Fibroblast of skin of back (primary cell): ENCODE data around the gene ANO2.

Experiments used
- DNase-seq: peaks from one replicate; pipeline ENCODE4 v3.0.0-alpha.2; 2013

The ANO2 gene

DNA sequence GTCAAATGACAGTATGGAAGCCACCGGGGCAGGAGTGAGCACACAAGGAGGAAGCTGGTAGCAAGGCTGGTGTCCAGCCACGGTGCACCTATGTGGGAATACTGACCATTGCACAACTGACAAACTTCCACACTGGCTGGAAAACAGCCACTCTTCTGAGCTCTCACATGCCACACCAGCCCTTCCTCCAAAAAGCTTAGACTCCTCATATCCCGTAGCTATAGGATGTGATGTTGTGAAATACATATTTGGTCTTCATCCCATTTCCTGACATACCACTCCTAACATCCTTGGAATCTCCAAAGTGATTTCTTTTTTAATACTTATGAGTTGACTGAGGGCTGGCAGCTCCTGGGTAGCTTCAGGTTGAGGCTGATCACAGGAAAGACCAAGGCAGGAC lies 409.5 kb downstream of the ANO2 start:
- peak; percentile 58 for DNase-seq

DNA sequence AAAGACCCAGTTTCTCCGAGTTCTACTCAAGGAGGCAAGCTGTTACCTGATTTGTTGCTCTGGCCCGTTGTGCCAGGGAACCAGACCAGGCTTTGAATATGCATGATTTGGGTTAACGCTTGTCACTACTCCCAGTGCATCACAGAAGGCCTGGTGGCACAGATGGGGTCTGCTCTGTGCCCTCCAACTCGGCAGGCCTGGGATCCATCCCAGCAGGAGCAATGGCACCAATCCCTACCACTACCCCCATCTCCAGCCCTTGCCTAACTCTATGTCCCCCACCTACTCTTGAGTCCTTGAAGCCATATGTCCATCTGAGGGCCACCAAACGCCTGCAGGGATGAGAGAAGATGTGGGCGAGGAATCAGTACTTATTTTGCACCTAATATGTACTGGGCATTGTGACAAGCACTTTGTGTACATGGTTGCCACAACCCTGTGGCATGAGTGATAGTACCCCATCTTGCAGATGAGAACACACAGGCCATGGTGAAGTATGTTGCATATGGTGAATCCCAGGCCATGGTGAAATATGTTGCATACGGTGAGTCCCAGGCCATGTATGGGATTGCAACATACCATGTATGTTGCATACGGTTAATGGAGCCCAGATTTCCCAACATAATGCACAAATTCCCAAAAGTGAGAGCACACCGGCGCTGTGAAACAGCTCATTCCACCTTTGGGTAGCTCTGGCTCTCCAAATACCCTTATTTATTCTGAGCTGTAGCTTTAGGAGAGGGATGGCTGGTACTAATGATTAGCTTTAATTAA lies 410.4 kb downstream of the ANO2 start:
- no peak for DNase-seq

DNA sequence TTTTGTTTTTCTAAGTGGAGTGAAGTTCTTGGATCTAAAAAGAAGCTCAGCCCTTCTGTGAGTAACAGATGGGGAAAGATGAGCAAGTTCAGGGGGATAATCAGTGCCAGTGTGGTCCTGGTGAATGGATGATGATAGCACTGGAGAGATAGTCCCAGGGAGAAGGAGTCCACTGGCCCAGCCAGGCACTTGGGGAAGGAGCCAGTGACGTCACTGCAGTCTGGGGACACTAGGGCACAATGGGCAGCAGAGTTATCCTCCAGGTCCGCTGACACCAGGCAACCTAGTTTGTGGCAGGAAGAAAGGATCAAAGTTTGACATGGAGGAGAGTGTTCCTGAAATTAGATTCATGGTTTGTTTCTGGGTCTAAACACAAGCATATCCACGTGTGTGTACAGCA lies 411.7 kb downstream of the ANO2 start:
- no peak for DNase-seq

DNA sequence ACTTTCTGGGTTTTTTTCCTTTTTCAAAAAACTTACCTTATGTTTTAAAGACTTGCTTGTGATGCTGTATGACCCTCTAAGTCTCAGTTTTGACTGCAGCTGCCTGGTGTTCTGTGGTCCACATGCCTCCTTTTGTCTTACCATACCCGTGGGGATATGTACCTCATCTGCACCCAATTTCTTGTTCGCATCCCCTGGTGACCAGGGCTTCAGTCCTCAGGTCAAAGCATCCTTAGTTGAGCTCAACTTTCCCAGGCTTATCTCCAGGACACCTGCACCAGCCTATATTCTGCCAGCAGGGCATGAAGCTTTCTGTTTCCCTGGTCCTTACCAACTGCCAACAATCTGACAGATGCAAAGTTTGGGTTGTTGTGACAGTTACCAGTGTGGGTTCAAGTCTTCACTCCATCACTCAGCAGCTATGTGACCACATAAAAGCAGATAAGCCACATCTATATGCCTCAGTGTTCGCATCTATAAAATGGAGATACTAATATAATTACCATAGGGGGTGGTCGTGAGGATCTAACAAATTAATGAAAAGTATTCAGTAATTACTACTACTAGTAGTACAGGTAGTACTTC lies 419.2 kb downstream of the ANO2 start:
- no peak for DNase-seq

DNA sequence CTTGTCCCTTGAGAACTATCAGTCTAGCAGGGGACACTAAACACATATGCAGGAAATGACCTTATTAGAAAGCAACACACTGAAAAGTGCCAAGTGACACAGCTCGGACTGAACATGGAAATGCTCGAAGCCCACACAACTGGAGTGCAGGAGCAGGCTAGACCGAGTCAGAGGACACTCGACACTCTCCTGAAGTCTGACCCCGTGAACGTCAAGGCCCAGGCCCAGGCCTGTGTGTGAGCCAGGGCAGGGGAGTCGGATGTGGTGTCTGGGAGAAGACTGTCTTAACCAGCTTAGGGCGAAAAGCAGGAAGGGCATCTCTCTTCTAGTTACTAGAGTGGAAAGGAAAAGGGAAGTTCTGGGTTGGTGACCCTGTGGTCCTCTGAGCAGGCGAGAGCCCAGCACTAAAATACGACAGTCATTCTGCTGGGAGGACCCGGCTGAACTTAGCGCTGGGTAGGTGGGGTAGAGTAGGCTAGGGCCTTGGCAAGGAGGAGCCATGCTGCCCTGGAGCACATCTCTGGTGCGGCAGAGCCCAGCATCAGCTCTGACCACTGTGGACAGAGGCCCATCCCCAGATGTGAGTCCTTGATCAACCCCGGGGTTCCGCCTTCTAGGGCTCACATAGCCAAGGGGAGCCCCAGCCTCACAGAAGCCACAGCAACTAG lies 420.2 kb downstream of the ANO2 start:
- DNase-seq, result no peak

DNA sequence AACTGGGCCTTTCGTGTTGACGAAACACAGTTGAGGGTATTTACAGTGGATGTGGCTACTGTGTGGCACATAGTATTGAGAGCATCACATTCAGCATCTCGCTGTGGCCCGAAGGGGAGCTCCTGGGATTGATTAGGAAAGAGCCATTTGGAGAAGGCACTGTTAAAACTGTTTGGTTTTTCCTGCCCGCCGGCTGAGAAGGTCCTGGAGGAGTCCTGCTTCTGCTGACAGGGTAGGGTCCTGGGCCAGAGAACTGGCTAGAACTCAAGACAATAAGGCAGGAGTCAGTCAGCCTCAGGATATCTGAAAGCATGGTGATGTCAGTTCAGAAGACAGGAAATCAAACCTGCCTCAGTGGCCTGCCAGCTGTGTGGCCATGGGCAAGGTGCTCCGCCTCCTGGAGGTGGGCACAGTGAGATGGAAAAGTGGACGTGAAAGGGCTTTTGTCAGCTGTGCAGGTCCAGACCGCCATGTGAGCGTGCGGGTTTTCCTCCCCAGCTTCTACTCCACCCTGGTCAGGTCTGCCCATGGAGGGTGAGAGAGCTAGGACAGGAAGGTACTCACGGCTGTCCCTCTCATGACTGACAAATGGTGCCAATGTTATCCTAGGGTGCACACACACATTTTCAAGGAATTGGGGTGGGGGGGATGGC lies 420.8 kb downstream of the ANO2 start:
- no peak for DNase-seq

DNA sequence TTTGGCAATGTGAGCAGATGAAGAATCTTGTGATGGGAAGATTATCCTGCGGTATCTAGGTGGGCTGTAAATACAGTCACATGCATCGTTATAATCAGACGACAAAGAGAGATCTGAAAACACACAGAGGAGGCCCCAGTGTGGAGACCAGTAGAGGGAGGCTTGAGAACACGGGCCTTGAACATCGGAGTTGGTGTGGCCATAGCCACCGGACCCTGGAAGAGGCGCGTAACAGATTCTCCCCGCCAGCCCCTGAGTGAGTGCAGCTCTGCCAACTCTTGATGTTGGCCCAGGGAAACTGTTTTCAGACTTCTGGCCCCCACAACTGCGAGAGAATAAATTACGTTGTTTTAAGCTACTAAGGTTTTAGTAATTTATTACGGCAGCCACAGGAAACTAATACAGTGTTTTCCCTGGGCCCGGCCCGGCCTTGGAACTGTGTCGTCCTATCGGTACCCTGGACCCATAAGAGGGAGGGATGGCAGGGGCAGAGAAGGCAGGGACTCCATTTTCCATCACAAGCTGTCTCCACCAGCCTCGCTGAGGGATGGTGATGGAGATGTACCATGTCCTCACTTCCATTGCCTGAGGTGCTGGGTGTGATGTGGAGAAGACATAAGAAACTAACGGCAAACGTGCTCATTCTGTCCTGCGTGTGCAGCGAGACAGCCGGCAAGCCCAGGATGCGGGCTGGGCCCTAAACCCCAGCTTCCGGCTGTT lies 421.5 kb downstream of the ANO2 start:
- no peak for DNase-seq

DNA sequence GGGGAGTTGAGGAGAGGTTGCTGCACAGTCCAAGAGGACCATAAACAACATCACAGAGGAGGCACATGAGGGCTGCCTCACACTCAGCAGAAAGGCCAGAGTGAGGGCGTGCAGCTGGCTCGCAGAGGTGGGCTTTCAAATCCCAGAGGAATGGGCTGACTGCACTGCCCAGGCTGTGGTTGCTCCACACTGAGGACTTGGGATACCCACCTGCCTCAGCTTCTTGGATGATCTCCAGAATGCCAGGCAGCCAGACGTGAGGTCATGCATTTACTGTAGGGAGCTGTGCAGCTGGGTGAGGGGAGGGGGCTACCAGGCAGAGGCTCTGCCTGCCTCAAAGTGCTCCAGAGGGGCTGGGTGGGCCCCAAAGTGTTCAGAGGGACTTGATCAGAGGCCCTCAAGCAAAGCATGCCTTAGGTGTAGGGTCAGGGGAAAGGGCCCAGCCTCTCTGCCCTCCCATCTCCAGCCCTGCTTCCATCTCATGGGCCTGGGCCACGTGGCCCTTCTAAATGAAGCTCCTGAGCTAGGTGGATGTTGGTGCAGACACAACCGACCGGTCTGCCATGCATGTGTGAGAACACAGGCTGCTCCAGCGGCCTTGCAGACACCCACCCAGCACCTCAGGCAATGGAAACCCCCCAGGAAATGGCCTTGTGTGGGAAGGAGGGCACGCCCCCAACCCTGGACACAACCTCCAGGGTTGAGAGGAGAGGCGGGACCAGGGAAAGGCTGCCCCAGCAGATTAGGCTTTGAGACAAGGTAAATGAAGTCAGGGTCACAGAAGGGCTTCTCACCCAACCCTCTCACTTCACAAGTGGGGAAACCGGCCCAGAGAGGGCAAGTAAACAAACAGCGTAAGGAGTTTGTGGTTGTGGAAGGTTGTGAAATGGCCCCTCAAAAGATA lies 422.4 kb downstream of the ANO2 start:
- DNase-seq, result no peak

DNA sequence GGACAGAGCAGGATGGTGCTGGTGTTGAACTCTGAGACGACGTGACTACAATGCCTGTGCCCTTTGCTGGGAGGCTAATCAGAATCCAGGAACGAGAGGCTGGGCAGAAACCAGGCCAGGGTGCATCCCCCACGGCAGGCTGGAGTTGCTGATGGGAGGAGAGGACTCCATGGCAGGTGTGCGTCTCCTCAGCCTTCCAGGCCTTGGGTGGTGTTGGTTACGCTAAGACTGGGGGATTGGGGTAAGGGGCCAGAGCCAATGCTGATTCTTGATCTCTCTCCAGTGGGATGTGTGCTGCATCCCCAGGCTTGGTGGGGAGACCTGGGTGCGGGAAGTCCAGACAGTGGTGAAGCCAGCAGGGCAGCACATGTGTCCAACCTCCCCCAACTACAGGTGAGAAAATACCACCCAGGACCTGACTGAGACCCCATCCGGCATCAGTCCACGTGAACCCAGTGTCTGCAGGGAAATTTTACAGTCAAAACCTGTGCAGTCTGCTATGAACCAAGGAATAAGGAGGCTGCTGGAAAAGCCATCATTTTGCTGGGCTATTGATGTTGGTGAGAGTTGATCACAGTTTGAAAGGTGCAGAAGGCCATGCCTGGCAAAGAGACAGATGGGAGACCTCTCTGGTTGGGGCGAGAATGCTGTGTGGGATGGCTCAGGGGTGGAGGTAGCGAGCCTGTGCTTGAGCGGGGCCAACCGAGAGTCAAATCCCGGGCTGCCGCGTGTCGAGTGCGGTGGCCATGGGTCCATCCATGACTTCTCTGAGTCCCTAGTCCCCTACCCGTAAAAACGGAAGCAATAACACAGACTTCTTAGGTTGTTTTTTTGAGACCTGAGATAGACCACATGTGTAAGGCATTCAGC lies 423.4 kb downstream of the ANO2 start:
- DNase-seq, result no peak

DNA sequence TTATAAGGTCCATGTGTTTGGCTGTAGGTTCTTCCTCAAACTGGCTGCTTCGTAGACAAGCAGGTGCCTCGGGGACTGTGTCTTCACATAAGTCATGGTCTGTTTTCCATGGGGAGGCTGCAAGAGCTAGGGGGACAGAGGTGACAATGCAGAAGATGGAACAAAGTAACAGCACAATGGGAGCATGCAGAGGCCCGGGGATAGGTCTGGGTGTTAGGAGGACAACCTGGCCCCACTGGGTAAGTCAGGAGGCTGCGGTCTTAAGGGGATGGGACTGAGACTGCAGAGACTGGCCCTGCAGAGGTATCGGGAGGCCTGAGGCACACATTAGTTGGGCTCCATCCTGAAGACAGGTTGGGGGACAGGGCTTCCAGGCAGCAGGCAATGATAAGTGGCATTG lies 424.2 kb downstream of the ANO2 start:
- DNase-seq, result no peak

DNA sequence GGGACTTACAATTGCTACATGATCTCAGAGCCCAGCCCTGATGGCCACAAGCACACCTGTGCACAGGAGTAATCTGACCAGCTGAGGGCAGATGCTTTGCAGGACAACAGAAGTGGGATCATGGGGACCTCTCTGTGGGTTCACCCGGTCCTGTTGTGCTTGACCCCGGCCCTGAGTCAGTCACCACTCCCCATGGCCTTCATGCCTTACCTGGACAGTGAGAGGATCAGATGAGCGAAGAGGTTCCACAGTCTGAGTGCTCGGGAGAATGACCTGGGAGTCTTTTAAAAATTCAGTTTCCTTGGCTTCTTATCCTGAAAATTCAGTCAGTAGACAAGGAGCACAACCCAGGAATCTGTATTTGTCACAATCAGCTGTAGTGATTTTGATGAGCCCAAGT lies 425.0 kb downstream of the ANO2 start:
- no peak for DNase-seq

DNA sequence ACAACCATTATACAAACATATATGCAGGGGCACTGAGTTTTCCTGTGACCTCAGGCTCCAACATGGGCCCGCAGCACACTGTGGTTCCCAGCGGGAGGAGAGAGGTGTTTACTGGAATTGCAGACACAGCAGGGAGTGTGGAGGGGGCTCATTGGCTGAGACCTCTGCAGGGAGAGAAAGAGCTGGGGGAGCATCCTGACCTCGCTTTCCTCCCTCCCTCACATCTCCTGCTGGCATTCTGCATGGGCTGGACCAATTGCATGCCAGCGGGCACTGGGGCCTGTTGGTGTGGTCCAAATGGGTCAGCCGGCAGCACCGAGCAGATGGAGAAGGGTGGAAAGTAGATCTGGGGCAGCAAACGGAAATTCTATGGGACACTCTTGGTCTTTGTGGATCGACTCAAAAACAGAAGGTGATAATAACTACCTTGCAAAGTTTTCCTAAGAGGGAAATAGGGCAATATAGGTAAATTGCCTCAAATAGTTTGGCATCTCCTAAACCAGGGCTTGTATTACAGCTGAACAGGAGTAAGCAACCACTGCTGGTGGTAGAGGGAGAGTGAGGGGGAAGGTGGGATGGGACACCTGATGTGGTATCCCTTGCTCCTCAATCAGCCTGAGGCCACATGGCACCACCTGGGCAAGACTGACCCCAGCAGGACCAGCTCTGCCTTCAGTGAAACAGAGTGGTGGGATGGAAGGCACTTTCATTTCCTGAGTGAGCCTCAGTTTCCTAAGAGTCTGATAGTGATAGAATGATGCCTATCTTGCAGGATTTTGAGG lies 426.3 kb downstream of the ANO2 start:
- no peak for DNase-seq

DNA sequence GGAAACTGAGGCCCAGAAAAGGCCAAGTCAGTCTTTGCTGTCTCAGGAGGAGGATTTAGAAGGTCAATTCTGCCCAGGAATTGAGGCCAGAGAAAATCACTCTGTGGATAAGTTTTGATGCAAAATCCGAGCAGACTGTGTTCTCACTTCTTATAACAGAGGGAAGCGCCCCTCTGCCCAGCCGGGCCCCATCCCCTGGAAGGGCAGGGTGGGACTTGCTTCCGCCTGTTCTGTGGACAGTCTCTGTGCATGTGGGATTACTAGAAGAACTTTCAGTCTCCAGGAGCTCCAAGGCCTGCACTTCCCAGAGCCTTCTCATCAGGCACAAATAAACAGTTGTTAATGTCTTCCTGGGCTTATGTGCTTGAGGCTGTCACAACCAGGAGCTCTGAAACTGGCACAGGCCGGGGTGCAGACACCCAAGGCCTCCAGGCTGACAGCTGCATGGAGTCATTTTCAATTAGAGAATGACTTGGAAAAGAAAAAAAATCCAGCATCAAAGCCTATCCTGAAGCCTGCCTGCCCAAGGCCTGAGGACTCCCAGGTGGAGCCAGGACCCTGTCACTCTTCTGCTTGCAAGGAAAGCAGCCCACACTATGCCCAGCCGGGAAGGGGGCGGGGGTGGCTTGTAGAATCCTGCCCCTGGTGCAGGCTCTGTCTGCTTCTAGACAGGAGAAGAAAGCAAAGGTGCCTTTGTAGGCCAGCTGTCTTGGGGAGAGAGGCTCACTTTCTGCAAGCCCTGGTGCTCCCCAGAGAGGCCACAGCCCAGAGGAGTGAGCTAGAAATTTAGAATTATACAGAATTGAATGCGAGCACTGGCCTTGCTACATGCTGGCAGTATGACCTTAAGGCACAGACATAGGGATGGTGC lies 428.5 kb downstream of the ANO2 start:
- DNase-seq, result no peak

DNA sequence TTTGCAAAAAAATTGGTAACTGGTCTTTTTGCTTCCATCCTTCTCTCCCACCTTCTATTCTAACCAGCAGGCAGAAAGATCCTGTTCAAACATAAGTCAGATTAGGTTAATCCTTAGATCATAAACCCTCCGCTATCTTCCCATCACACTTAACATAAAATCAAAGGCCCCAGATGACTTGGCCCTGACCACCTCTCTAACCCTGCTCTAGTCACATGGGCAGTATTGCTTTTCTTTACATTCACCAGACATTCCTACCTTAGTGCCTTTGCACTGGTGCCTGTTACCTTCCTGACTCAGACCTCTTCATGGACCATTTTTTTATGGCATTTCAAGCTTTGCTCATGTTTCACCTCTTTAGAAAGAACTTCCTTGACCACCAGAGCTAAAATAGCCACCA lies 429.6 kb downstream of the ANO2 start:
- no peak for DNase-seq

DNA sequence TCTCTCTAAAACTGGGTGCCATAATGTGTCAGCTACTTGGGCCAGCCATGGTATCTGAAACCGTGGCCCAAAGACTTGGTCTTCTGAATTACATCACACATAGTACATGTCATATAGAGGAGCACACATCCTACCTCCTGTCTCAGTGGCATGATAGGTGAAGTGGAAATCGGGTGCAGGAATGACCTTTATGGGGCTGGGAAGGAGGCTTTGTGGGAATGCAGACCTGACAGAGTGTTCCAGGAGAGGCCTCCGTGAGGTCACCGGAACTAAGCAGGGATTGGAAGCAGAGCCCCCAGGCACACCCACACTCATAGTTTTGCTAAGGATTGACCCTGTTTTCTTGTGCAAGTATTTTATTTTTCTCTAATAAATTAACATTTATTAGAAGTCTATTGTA lies 430.5 kb downstream of the ANO2 start:
- DNase-seq, result no peak

DNA sequence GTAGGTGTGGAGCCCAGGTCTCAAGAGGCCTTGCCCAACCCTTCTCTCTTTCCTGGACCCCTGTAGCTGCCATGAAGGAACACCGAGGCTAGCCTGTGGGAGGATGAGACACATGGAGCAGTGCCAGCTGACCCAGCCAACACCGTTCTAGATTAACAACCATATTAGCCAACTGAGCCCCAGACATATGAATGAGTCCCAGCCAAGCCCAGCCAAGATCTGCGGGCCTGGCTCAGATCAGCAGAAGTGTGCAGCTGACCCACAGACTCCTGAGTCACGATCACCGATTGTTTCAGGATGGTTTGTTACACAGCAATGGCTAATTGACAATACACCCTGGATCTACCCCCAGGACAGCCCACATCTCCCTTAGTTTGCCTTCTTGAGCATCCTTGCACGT lies 431.0 kb downstream of the ANO2 start:
- no peak for DNase-seq

DNA sequence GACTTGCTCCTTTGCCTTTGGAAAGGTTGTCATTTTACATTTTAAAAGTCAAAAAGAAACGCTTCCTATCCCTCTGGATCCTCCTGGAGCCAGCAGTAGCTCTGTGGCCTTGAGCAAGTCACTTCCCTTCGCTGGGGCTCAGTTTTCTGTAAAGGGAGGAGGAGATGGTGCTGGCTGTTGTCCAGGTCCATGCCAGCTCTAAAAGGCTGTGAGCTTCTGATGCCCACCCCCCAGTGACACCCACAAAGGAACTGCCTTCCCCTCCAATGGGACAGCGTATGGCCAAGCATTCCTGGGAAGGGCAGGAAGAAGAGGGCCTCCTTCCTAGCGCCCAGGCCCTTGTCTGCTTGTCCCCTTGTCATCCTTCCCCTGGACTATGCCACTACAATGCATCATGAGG lies 431.7 kb downstream of the ANO2 start:
- no peak for DNase-seq
